Activated CD8-positive, alpha-beta T cell treated with anti-CD3 and anti-CD28 coated beads for 36 hours (primary cell): Measurements from ENCODE around the gene PTP4A2. TPM values are rescaled to one million over a fixed set of nuclear protein-coding genes. Genes with fewer than 3 reads are reported as not detected.

ENCODE experiments used
- ATAC-seq: fragments of 200-7000 bp; cut with Tn5 transposase; one replicate; pipeline ENCODE4 v1.10.0; 2021; ENCODE audit warnings: mild to moderate bottlenecking, moderate library complexity
- CTCF ChIA-PET: fragments of 350-600 bp; sonication (Branson Sonifier 250); formaldehyde crosslinking; loops from one replicate; lab custom pipeline; 2021; ENCODE audit warnings: antibody characterized with exemption; lab: Charles Lee
- POLR2A ChIA-PET: fragments of 350-600 bp; sonication (Branson Sonifier 250); formaldehyde crosslinking; loops from one replicate; lab custom pipeline; 2021; ENCODE audit warnings: antibody characterized with exemption; lab: Charles Lee
- DNase-seq: peaks from one replicate; pipeline ENCODE4 v3.0.0-alpha.2; 2020
- H3K27ac Mint-ChIP-seq: one replicate; pipeline ENCODE4 v1.8.0; 2021; ENCODE audit warnings: mild to moderate bottlenecking, mixed read lengths
- H3K27me3 Mint-ChIP-seq: one replicate; pipeline ENCODE4 v1.8.0; 2021; ENCODE audit warnings: mixed read lengths
- H3K36me3 Mint-ChIP-seq: one replicate; pipeline ENCODE4 v1.8.0; 2021; ENCODE audit warnings: low read depth, mixed read lengths
- H3K4me1 Mint-ChIP-seq: one replicate; pipeline ENCODE4 v1.8.0; 2021; ENCODE audit warnings: low read depth, mixed read lengths
- H3K4me3 Mint-ChIP-seq: one replicate; pipeline ENCODE4 v1.8.0; 2021; ENCODE audit warnings: mild to moderate bottlenecking, moderate library complexity, mixed read lengths
- H3K9me3 Mint-ChIP-seq: one replicate; pipeline ENCODE4 v1.8.0; 2021; ENCODE audit warnings: mixed read lengths
- CTCF ChIP-seq: fragments of 200-600 bp; IDR thresholded peaks from one replicate; pipeline ENCODE4 v1.8.0; 2022; ENCODE audit warnings: antibody characterized with exemption, mild to moderate bottlenecking
- intact Hi-C: fragments of 100-400 bp; cut with micrococcal nuclease; formaldehyde crosslinking; loops from one replicate; pipeline ENCODE4 v1.10.0; 2022
- total RNA-seq, 2 experiments: library from RNA; stranded (reverse); gene quantifications; one replicate each; pipeline ENCODE4 v1.2.3, GENCODE V29; 2021

Gene PTP4A2
- total RNA-seq, 2 experiments from 2014 or later, result 273 to 296 TPM

DNA sequence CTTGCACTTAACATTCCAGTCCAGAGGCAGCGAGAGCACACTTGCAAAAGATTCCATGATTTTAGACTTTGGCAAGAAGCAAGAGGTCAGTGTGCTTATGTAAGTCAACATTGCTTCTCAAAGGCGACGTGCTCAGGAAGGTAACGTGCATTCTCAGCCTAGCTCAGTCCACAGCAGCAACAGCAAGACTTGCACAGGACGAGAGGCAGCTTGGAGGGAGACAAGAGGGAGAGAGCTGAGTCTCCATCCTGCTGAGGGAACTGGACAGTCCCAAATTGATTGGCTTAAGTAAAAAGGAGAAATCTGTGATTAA, 56.5 kb downstream of the PTP4A2 start:
- POLR2A ChIA-PET, result interaction anchor here (0.7 kb wide), 1 partner anchor 29 kb away, joined by 3 read pairs; no protein-coding TSS in a partner anchor
- H3K4me3 Mint-ChIP-seq, result no peak overlapping the region
- CTCF ChIA-PET, result no interaction called here
- ATAC-seq, result no peak
- no peak for TF ChIP-seq CTCF
- no peaks in the 10 kb centered on the region for H3K27me3 Mint-ChIP-seq
- intact Hi-C loops, result no loop called here
- no peak for DNase-seq
- H3K36me3 Mint-ChIP-seq, result no peaks in the 10 kb centered on the region
- H3K27ac Mint-ChIP-seq, result no peak overlapping the region
- no peaks in the 10 kb centered on the region for H3K9me3 Mint-ChIP-seq
- peaks cover 15% of the 10 kb centered on the region for H3K4me1 Mint-ChIP-seq

DNA sequence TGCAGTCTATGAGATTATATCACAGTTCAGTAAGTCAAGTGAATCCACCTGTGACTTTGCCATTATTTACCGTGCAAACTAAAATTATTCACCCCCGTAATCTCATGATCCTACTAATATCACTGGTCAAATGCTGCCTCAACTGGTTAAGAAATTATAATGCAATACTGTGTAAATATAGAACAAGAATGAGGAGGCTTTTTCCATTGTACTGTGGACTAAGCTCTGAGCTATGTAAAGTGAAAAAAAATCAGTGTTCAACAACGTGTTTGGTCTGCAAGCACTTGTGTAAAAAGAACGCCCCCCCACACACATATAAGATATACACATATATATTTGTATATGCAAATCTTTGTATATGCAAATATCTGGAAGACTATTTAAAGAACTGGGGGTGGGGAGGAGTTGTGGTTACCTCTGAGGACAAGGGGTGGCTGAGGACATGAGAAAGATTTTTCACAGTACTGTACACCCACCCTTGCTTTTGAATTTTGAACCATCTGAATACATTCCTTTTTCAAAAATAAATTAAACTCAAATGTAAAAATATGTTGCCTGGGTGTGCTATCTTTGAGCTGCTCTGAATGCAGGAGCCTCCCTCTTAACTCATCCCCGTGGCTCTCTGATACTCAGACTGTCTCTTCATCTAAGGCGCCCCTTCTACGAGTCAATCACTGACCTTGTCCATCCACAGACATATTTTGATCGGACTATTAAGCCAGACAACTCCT, 57.0 kb downstream of the PTP4A2 start:
- ChIA-PET POLR2A (interaction anchor here (0.7 to 1.3 kb wide), 2 partner anchors 8 to 29 kb away, joined by 3 read pairs; no protein-coding TSS in a partner anchor), CTCF (interaction anchor here (1.5 kb wide), 1 partner anchor 123 kb away, joined by 3 read pairs; no protein-coding TSS in a partner anchor)
- H3K9me3 Mint-ChIP-seq, result no peaks in the 10 kb centered on the region
- H3K27me3 Mint-ChIP-seq, result no peaks in the 10 kb centered on the region
- intact Hi-C loops, result no loop called here
- H3K36me3 Mint-ChIP-seq, result no peaks in the 10 kb centered on the region
- H3K4me1 Mint-ChIP-seq, result peaks cover 19% of the 10 kb centered on the region
- DNase-seq, result no peak
- no peak overlapping the region for H3K27ac Mint-ChIP-seq
- no peak overlapping the region for H3K4me3 Mint-ChIP-seq
- no peak for TF ChIP-seq CTCF
- ATAC-seq, result no peak

GRCh38 chr1:31879981-31880608, 58.1 kb downstream of the PTP4A2 start:
- peaks cover 19% of the 10 kb centered on the region for H3K4me1 Mint-ChIP-seq
- TF ChIP-seq CTCF, result no peak
- no peak overlapping the region for H3K4me3 Mint-ChIP-seq
- H3K9me3 Mint-ChIP-seq, result no peaks in the 10 kb centered on the region
- DNase-seq (no peak), ATAC-seq (no peak)
- ChIA-PET POLR2A (interaction anchor here (0.7 to 1.3 kb wide), 3 partner anchors 9 to 43 kb away, joined by 3 read pairs; no protein-coding TSS in a partner anchor), CTCF (interaction anchor here (1.4 to 1.5 kb wide), 2 partner anchors 37 to 124 kb away, joined by 3 read pairs; no protein-coding TSS in a partner anchor)
- no peaks in the 10 kb centered on the region for H3K27me3 Mint-ChIP-seq
- H3K36me3 Mint-ChIP-seq, result no peaks in the 10 kb centered on the region
- H3K27ac Mint-ChIP-seq, result no peak overlapping the region
- intact Hi-C loops, result no loop called here

DNA sequence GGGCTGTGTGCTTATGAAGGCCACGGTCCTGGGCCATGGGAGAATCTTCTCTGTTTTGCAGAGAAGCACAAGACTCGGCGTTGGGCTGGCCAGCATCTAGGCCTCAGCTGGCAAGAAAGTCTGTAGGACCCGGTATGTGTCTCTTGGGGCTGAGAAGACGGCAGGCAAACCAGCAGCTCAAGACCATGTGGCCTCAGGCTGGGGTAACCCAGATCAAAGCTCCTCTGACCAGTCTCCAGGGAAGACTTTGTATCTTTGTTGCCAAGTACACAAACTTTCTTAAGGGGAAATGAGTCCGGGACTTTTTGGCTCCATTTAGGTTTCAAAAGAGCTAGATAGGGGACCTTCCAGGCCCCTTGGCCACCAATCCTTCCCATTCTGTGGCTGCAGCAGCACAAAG, 60.1 kb downstream of the PTP4A2 start:
- Mint-ChIP-seq H3K4me1 (peaks cover 23% of the 10 kb centered on the region), H3K27me3 (no peaks in the 10 kb centered on the region), H3K27ac (no peak overlapping the region), H3K9me3 (peaks cover 4% of the 10 kb centered on the region), H3K4me3 (no peak overlapping the region), H3K36me3 (peaks cover 2% of the 10 kb centered on the region)
- POLR2A ChIA-PET, result interaction anchor here (1.2 kb wide), 1 partner anchor 10 kb away, joined by 5 read pairs; no protein-coding TSS in a partner anchor
- DNase-seq, result no peak
- intact Hi-C loops, result no loop called here
- no peak for ATAC-seq
- no peak for TF ChIP-seq CTCF
- CTCF ChIA-PET, result interaction anchor here (0.7 kb wide), 1 partner anchor 74 kb away, joined by 3 read pairs; no protein-coding TSS in a partner anchor

DNA sequence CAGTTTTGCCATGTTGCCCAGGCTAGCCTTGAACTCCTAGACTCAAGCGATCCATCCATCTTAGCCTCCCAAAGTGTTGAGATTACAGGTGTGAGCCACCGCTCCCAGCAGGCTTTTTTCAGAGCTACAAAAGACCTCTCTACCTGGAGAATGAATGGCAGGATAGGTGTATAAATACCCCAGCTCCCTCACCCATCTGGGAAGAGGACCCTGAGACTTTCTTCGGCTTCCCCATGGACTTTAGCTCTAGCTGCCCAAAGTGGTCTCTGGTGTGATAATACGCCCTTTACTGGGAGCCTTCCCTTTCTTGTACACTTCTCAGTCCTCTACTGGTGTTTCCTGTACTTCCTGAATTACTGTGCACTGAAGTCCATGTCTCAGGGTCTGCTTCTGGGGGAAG, 60.6 kb downstream of the PTP4A2 start:
- POLR2A ChIA-PET, result interaction anchor here (1.2 kb wide), 1 partner anchor 11 kb away, joined by 5 read pairs; no protein-coding TSS in a partner anchor
- peaks cover 6% of the 10 kb centered on the region for H3K9me3 Mint-ChIP-seq
- DNase-seq, result no peak
- H3K4me3 Mint-ChIP-seq, result no peak overlapping the region
- CTCF ChIA-PET, result no interaction called here
- TF ChIP-seq CTCF, result no peak
- H3K4me1 Mint-ChIP-seq, result peaks cover 28% of the 10 kb centered on the region
- intact Hi-C loops, result no loop called here
- peaks cover 3% of the 10 kb centered on the region for H3K36me3 Mint-ChIP-seq
- H3K27me3 Mint-ChIP-seq, result no peaks in the 10 kb centered on the region
- H3K27ac Mint-ChIP-seq, result no peak overlapping the region
- ATAC-seq, result no peak
